AG04449 (cell line): Measurements from ENCODE around the gene CCDC152.
A peak's percentile ranks its signal among the peaks of the same experiment; 100 is the strongest.

ENCODE experiments used
- CTCF ChIA-PET: fragments of 350-600 bp; formaldehyde crosslinking; extraction: SDS; loops from one replicate; lab custom pipeline; 2021; ENCODE audit warnings: antibody characterized with exemption; lab: Yijun Ruan, JAX
- POLR2A ChIA-PET: fragments of 400-600, 350-600 bp; formaldehyde crosslinking; extraction: SDS; loops from one replicate; lab custom pipeline; 2020; ENCODE audit warnings: antibody characterized with exemption, inconsistent platforms; lab: Yijun Ruan, JAX
- DNase-seq: peaks from one replicate; pipeline ENCODE4 v3.0.0-alpha.2; 2010; ENCODE audit warnings: low read depth, low spot score
- H3K4me3 ChIP-seq: 2 replicates; pipeline ENCODE4 v1.5.1; 2011; ENCODE audit warnings: low read depth, mild to moderate bottlenecking, control low read depth, low read length
- TF ChIP-seq, protein P1 (sequence below): IDR thresholded peaks from one replicate; pipeline ENCODE4 v1.5.1; 2011; ENCODE audit warnings: mild to moderate bottlenecking, moderate library complexity, low read length, control low read depth, inconsistent platforms; ENCODE audit not compliant: insufficient read depth; ENCODE audit errors: missing control alignments

The CCDC152 gene

DNA sequence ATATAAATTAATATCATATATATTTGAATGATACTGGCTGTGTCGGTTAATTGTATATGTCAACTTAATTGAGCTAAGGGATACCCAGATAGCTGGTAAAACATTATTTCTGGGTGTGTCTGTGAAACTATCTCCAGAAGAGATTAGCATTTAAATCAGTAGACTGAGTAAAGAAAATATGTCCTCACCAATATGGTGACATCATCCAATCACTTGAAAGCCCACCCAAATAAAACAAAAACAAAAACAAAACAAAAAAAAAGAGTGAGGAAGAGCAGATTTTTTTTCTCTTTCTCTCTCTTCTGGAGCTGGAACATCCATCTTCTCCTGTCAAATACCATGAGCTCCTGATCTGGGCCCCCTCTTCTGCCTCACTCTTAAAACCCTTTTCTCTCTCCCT lies 15.7 kb upstream of the CCDC152 start:
- DNase-seq: no peak

GRCh38 chr5:42745426-42745825 lies 11.2 kb upstream of the CCDC152 start:
- TF ChIP-seq, protein P1, sequence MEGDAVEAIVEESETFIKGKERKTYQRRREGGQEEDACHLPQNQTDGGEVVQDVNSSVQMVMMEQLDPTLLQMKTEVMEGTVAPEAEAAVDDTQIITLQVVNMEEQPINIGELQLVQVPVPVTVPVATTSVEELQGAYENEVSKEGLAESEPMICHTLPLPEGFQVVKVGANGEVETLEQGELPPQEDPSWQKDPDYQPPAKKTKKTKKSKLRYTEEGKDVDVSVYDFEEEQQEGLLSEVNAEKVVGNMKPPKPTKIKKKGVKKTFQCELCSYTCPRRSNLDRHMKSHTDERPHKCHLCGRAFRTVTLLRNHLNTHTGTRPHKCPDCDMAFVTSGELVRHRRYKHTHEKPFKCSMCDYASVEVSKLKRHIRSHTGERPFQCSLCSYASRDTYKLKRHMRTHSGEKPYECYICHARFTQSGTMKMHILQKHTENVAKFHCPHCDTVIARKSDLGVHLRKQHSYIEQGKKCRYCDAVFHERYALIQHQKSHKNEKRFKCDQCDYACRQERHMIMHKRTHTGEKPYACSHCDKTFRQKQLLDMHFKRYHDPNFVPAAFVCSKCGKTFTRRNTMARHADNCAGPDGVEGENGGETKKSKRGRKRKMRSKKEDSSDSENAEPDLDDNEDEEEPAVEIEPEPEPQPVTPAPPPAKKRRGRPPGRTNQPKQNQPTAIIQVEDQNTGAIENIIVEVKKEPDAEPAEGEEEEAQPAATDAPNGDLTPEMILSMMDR: peak; percentile 30
- DNase-seq: no peak
- H3K4me3 ChIP-seq: no peak overlapping the region
- CTCF ChIA-PET: interaction anchor here (0.7 to 1.0 kb wide), 2 partner anchors 10 to 22 kb away, joined by 3 read pairs; no protein-coding TSS in a partner anchor
- POLR2A ChIA-PET: no interaction called here

More for the DNA sequence above, 15.7 kb upstream of the CCDC152 start:
- TF ChIP-seq, protein P1: no peak
- POLR2A ChIA-PET: no interaction called here
- CTCF ChIA-PET: no interaction called here
- H3K4me3 ChIP-seq: no peak overlapping the region

DNA sequence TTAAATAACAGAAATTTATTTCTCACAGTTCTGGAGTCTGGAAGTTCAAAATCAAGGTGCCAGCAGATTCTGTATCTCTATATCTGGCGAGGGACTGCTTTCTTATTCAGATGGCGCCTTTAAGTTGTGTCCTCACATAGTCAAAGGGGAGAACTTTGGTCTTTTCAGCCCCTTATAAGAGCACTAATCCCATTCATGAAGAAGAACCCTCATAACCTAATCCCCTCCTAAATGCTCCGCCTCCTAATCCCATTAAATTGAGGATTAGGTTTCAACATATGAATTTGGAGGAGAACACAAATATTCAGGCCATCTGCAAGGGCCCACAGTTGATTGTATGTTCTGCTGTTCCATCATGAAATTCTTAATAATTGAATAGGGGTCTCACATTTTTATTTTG lies 10.8 kb upstream of the CCDC152 start:
- no peak overlapping the region for H3K4me3 ChIP-seq
- DNase-seq: no peak
- TF ChIP-seq, protein P1: no peak
- ChIA-PET CTCF (no interaction called here), POLR2A (no interaction called here)

DNA sequence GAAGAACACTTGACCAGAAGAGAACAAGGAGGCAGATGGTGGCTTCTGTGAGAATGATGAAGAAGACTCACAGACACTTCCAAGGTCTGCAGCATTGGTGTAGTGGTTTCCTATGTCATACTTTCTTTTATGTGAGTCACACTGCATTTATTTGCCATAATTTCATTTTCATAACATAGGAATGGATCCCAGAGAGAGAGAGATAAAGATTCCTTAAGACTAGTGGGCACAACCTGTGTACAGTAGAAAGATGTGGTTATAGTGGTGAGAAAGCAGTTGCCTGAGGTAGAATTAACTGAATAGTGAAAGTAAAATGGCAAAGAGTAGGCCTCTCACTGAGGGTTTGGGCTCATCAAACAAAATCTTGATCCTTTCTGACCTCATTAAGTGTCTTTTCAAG lies 7.6 kb upstream of the CCDC152 start:
- DNase-seq: no peak
- CTCF ChIA-PET: no interaction called here
- POLR2A ChIA-PET: no interaction called here
- no peak overlapping the region for H3K4me3 ChIP-seq
- TF ChIP-seq, protein P1: no peak

GRCh38 chr5:42750507-42750906 lies 6.1 kb upstream of the CCDC152 start:
- no peak overlapping the region for H3K4me3 ChIP-seq
- ChIA-PET CTCF (interaction anchor here (1.3 kb wide), 1 partner anchor 17 kb away, joined by 7 read pairs; no protein-coding TSS in a partner anchor), POLR2A (no interaction called here)
- DNase-seq: no peak
- TF ChIP-seq, protein P1: no peak

DNA sequence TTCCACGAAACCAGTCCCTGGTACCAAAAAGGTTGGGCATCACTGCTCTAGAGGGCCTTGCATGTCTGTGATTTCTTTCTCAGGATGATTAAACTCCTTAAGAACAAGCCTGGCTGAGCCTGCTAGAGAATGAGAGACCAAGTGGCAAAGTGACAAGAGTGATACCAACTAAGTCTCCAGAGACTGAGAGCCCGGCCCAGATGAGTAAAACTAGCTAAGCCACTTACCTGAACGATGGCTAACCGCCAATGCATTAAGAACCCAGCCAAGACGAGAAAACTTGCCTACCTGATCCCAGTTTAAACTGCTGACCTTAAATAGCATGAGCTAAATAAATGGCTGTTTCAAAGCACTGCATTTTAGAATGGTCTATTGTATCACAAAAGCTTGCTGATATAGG lies 5.6 kb upstream of the CCDC152 start:
- ChIA-PET CTCF (interaction anchor here (1.3 kb wide), 1 partner anchor 16 kb away, joined by 7 read pairs; no protein-coding TSS in a partner anchor), POLR2A (no interaction called here)
- TF ChIP-seq, protein P1: no peak
- H3K4me3 ChIP-seq: no peak overlapping the region
- no peak for DNase-seq
